ENCODE measurements around the gene GPR39.

Gene GPR39

DNA sequence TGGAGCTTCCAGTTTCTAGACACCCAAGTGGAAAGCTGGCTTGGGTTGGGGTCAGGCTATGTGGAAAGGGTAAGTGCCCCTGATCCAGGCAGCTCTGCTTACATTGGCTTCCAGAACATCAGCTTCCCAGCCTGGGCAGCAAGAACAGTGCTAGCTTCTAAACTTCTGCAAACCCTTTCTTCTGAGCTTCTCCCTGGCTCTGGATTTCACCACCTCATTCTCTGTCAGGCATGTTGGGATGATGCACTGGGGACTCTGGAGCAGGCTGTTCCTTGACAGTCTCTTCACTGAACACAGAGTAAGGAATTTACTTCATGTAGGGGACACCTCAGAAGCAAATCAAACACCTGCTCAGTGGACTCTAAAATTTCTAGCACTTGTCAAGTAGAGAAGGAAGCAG is 180.6 kb downstream of the GPR39 start:
- DNase-seq (ENCODE audit: low spot score), result no peak
- TF ChIP-seq CTCF (IDR thresholded peaks at IDR 0.05; ENCODE audit: extremely low read depth, missing control alignments), result no peak

- TF ChIP-seq CTCF (IDR thresholded peaks at IDR 0.05; ENCODE audit: extremely low read depth, missing control alignments), result no peak
- no peak for DNase-seq (ENCODE audit: low spot score)
Measured at GRCh38 chr2:132597831-132598230, 181.2 kb downstream of the GPR39 start.

GRCh38 chr2:132598536-132598935 is 181.9 kb downstream of the GPR39 start:
- TF ChIP-seq CTCF (IDR thresholded peaks at IDR 0.05; ENCODE audit: extremely low read depth, missing control alignments), result no peak

DNA sequence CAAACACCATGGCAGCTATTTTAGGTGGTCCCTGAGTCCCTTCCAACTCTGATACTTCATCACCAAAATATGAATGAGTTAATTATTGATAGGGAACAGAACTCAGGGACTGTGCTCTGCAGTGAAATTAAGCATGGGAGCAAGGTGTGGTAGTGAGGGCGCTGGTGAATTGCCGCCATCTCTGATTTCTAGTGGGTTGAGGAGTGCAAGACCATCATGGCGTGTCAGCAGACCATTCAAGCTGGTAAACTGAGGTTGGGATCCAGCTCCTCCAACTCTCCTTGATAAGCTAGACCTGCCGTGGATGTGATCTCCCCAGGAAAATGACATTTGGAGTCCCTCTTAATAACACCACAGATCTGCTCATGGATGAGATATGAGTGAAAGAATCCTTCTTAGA is 183.0 kb downstream of the GPR39 start:
- no peak for DNase-seq (ENCODE audit: low spot score)
- no peak for TF ChIP-seq CTCF (IDR thresholded peaks at IDR 0.05; ENCODE audit: extremely low read depth, missing control alignments)

More at GRCh38 chr2:132598536-132598935, 181.9 kb downstream of the GPR39 start:
- DNase-seq (ENCODE audit: low spot score), result no peak

GRCh38 chr2:132604561-132604960 is 188.0 kb downstream of the GPR39 start:
- no peak for DNase-seq (ENCODE audit: low spot score)
- no peak for TF ChIP-seq CTCF (IDR thresholded peaks at IDR 0.05; ENCODE audit: extremely low read depth, missing control alignments)

DNA sequence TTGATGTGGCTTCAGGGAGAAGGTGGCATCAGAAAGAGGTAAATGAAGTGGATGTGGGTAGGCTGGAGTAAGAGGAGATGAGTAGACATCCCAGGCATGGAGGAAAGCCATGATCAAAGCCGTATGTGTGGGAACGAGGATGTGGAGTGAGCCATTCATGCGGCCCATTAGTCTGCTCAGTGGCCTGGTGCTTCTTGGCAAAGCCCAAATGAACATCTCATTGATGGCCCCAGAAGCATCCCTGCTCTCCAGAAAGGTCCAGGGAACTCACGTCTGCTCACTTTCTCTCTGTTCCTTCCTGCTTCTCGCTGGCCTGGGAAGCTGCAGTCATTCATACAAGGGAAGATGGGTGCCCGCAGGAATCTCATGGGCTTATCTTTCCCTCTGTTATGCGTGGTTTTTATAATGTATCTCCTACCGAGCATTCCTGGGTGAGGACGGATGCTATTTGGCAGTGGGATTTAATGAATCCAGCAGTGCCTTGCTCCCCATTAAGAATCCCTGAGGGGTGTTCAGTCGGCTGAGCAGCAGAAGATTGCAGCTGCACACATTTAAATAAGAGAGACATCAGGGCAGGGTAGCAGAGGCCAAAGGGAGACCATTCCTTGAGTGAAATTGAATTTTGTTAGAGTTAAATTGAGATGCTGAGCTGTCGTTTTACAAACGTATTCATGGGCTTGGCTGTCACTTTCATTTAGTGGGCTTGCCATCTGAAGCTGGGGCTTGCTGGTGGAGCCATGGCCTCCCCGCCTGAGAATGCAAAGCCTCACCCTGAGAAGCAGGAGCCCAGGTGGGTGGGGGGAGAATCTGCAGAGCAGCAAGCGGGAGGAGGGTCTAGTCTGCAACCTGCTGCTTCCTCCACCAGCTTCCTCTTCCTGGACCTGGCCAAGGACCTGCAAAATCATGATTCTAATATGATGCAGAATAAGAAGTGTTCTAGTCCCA is 188.9 kb downstream of the GPR39 start:
- TF ChIP-seq CTCF (IDR thresholded peaks at IDR 0.05; ENCODE audit: extremely low read depth, missing control alignments), result no peak
- DNase-seq (ENCODE audit: low spot score), result no peak

DNA sequence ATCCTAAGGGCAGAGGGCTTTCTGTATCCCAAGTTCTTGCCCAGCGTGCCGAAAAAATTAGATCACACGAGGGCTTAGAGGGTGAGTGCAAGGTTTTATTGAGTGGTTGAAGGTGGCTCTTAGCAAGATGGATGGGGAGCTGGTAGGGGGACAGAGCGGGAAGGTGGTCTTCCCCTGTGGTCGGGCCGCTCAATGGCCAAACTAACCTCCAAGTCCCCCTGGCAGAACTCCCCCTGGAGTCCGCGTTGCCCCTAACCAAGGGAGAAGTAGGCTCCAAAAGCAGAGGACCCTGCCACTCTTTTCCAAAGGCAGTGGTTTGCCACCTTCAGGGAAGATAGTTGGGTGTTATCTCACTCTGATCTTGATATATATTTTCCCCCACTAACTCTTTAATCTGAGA is 190.0 kb downstream of the GPR39 start:
- DNase-seq (ENCODE audit: low spot score), result no peak
- TF ChIP-seq CTCF (IDR thresholded peaks at IDR 0.05; ENCODE audit: extremely low read depth, missing control alignments), result no peak
